HCT116 (cell line): ENCODE results near the gene EHD4.

Source experiments
- SP1 ChIP-seq: IDR thresholded peaks from 2 replicates; pipeline ENCODE4 v1.6.1; 2012; ENCODE audit warnings: low read depth
- TF ChIP-seq, protein P1 (sequence below), 3 experiments: fragments of 200-600 bp in 1 of 3; sonication (generic) in 1 of 3; IDR thresholded peaks in 2 of 3; conservative IDR thresholded peaks in 1 of 3; 2 replicates each; pipeline ENCODE4 v1.5.1; 2012 to 2017; ENCODE audit warnings: low read depth in 2 of 3, low read length in 2 of 3, antibody characterized with exemption in 1 of 3, borderline replicate concordance in 1 of 3, control low read depth in 1 of 3, mild to moderate bottlenecking in 1 of 3, mixed read lengths in 1 of 3, mixed run types in 1 of 3, moderate library complexity in 1 of 3; ENCODE audit not compliant: insufficient read depth in 1 of 3

GRCh38 chr15:41915255-41915994, 56.9 kb downstream of the EHD4 start:
- TF ChIP-seq SP1: no peak
- TF ChIP-seq, protein P1, sequence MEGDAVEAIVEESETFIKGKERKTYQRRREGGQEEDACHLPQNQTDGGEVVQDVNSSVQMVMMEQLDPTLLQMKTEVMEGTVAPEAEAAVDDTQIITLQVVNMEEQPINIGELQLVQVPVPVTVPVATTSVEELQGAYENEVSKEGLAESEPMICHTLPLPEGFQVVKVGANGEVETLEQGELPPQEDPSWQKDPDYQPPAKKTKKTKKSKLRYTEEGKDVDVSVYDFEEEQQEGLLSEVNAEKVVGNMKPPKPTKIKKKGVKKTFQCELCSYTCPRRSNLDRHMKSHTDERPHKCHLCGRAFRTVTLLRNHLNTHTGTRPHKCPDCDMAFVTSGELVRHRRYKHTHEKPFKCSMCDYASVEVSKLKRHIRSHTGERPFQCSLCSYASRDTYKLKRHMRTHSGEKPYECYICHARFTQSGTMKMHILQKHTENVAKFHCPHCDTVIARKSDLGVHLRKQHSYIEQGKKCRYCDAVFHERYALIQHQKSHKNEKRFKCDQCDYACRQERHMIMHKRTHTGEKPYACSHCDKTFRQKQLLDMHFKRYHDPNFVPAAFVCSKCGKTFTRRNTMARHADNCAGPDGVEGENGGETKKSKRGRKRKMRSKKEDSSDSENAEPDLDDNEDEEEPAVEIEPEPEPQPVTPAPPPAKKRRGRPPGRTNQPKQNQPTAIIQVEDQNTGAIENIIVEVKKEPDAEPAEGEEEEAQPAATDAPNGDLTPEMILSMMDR (IDR thresholded peaks at IDR 0.05 in 2 of 3, conservative IDR thresholded peaks at IDR 0.05 in 1 of 3; ENCODE audit: borderline replicate concordance in 1 of 3, insufficient read depth in 1 of 3, low read depth in 2 of 3, low read length in 2 of 3): no peak
